ENCODE data around the gene P3H3. TPM values are rescaled to one million over a fixed set of nuclear protein-coding genes. Genes with fewer than 3 reads are reported as not detected.

The P3H3 gene
- total RNA-seq, 4 donors from 2014 or later: 0.66 to 4.7 (median 1.5) TPM

DNA sequence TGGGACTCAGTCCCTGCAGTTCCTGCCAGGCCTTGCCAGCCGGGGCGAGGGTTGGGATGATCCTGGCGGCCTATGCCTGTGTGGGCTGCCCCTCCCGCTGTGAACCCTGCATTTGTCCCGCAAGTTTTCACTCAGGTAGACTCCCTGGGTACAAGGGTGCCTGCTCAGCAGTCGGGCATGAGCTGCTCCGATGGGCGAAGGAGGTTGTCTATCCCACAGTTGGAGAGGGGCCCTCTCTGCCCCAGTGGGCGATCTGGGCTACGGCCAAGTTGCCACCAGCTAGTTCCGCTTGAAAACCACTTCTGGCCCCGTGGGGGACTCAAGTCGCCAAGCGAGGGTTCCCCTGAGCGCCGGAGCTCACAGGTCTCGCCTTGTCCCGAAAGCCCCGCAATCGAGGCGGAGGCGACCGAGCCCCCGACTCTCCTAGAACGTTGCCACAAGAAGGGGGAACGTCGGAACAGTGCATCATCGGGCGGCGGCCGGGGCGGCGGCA, 38.8 kb downstream of the P3H3 start:
- intact Hi-C loops (cut with DNase I; ENCODE audit: low total_unique reads): loop anchor here (1.0 to 5.0 kb wide), 3 partner anchors 15 to 75 kb away; partner anchors contain the start of genes C12orf57, RNU7-1 and USP5
- in situ Hi-C loops (cut with MboI; ENCODE audit: low sequenced_read_pairs in 4 of 4): no loop called here
- H3K4me3 ChIP-seq: peak overlapping the region; percentile 74 to 99 (median 91)

DNA sequence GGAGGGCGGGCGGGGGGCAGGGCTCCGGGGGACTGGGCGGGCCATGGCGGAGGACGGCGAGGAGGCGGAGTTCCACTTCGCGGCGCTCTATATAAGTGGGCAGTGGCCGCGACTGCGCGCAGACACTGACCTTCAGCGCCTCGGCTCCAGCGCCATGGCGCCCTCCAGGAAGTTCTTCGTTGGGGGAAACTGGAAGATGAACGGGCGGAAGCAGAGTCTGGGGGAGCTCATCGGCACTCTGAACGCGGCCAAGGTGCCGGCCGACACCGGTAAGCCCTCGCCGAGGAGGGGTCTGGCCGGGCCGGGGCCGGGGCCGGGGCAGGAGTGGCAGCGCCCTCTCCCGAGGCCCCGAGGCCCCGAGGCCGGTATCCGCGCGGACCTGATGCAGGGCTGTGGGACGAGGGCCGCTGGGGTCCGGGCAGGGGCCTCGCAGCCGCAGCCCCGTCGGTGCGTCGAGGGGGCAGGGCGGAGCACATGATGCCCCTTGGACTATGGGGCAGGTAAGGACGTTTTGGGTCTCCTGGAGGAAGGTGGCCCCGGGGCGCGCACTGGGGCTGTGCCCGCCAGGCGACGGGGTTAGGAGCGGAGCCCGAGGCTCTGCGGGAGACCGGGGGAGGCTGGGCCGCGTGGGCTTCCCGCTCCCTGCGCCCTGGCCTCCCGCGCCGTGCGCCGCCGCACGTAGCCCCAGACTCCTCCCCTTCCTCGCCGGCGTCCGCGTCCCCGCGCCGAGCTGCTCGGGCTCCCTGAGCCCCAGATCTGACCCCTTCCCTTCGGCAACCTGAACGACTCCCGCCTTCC, 39.4 kb downstream of the P3H3 start, which contains the start of gene TPI1:
Gene TPI1, plus strand, starts transcription at position 119 of the 798 bp plus-strand sequence. Its CDS starts 36 bp downstream, at position 155.
- no peaks in the 10 kb centered on the region for H3K9me3 ChIP-seq
- in situ Hi-C loops (cut with MboI; ENCODE audit: low sequenced_read_pairs in 4 of 4): no loop called here
- intact Hi-C loops (cut with DNase I; ENCODE audit: low total_unique reads): loop anchor here (1.0 to 5.0 kb wide), 4 partner anchors 15 to 151 kb away; partner anchors contain the start of genes C12orf57, LPCAT3, RNU7-1 and USP5
- H3K27me3 ChIP-seq: no peaks in the 10 kb centered on the region
- H3K36me3 ChIP-seq: peaks cover 0 to 59% of the 10 kb centered on the region in 2 donors
- H3K27ac ChIP-seq: peak within 1 kb of the TSS; percentile 93 to 100 (median 99)
- ATAC-seq: peak; percentile 83 to 84
- TF ChIP-seq, protein P1, sequence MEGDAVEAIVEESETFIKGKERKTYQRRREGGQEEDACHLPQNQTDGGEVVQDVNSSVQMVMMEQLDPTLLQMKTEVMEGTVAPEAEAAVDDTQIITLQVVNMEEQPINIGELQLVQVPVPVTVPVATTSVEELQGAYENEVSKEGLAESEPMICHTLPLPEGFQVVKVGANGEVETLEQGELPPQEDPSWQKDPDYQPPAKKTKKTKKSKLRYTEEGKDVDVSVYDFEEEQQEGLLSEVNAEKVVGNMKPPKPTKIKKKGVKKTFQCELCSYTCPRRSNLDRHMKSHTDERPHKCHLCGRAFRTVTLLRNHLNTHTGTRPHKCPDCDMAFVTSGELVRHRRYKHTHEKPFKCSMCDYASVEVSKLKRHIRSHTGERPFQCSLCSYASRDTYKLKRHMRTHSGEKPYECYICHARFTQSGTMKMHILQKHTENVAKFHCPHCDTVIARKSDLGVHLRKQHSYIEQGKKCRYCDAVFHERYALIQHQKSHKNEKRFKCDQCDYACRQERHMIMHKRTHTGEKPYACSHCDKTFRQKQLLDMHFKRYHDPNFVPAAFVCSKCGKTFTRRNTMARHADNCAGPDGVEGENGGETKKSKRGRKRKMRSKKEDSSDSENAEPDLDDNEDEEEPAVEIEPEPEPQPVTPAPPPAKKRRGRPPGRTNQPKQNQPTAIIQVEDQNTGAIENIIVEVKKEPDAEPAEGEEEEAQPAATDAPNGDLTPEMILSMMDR (IDR thresholded peaks at IDR 0.05 in 4 of 5, conservative IDR thresholded peaks at IDR 0.05 in 1 of 5): no peak
- TF ChIP-seq POLR2A (IDR thresholded peaks at IDR 0.05): peak; percentile 95 to 98
- peak within 1 kb of the TSS; percentile 74 to 99 (median 91) for H3K4me3 ChIP-seq
- DNase-seq: peak; percentile 79 to 83
- H3K4me1 ChIP-seq: peaks cover 35 to 38% of the 10 kb centered on the region in 2 donors

More for the DNA sequence above, 38.8 kb downstream of the P3H3 start:
- Histone ChIP-seq H3K27me3 (no peaks in the 10 kb centered on the region), H3K4me1 (peaks cover 32 to 35% of the 10 kb centered on the region in 2 donors), H3K36me3 (peaks cover 0 to 65% of the 10 kb centered on the region in 2 donors), H3K9me3 (no peaks in the 10 kb centered on the region), H3K27ac (peak overlapping the region; percentile 93 to 100 (median 99))
- peak in 1 of 2 donors; percentile 49 for DNase-seq
- ATAC-seq: peak; percentile 9 to 18
- TF ChIP-seq, protein P1 (IDR thresholded peaks at IDR 0.05 in 4 of 5, conservative IDR thresholded peaks at IDR 0.05 in 1 of 5): no peak
- TF ChIP-seq POLR2A (IDR thresholded peaks at IDR 0.05): no peak

DNA sequence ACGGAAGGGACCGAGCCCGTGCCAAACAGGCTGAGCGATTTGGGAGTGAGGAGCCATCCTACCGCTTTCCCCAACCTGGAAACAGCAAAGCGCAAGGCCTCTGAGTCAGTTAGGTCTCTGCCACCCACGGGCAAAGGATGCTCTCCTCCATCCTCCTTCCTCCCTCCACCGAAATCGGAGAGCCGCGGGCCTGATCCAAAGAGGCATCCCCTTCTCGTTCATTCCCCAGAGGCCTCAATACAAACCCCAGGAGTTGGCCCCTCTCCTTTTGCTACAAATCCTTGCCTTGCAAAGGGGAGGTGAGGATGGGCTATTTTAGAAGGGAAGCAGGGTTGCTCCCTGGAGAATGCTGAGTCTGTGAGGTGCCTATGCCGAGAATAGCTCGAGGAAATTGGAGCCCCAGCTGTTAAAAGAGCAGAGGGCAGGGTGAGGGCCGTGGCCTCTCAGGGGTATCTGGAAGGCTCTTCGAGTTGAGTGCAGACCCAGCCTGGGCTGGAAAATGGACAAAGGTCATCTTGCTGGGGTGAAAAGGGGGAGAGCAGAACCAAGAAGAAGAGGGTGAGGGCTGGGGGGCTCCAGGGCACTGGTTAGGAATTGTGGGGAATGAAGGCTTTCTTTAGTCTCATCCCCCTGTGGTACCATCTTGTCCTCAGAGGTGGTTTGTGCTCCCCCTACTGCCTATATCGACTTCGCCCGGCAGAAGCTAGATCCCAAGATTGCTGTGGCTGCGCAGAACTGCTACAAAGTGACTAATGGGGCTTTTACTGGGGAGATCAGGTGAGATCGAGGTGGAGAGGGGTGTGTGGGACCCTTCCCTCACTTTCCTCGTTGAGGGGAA, 40.2 kb downstream of the P3H3 start:
- DNase-seq: peak in 1 of 2 donors; percentile 52
- Histone ChIP-seq H3K36me3 (peaks cover 0 to 51% of the 10 kb centered on the region in 2 donors), H3K4me3 (peak overlapping the region; percentile 74 to 99 (median 91)), H3K27ac (peak overlapping the region; percentile 93 to 100 (median 99)), H3K9me3 (no peaks in the 10 kb centered on the region), H3K27me3 (no peaks in the 10 kb centered on the region), H3K4me1 (peaks cover 35 to 38% of the 10 kb centered on the region in 2 donors)
- peak; percentile 1 to 11 for ATAC-seq
- TF ChIP-seq, protein P1 (IDR thresholded peaks at IDR 0.05 in 4 of 5, conservative IDR thresholded peaks at IDR 0.05 in 1 of 5): no peak
- no peak for TF ChIP-seq POLR2A (IDR thresholded peaks at IDR 0.05)
- in situ Hi-C loops (cut with MboI; ENCODE audit: low sequenced_read_pairs in 4 of 4): no loop called here
- intact Hi-C loops (cut with DNase I; ENCODE audit: low total_unique reads): loop anchor here (1.0 to 5.0 kb wide), 3 partner anchors 23 to 150 kb away; partner anchors contain the start of genes C12orf57, LPCAT3 and RNU7-1
